HepG2 (cell line): ENCODE measurements around the gene GATD1. TPM values are rescaled to one million over a fixed set of nuclear protein-coding genes. Genes with fewer than 3 reads are reported as not detected.
"Not testable (repeated sequence)": the region's sequence is repeated elsewhere in the genome, so short reads cannot be mapped to it uniquely, and the experiment has no call there.

Experiments used
- ATAC-seq: fragments of 200-7000 bp; cut with Tn5 transposase; 3 replicates; pipeline ENCODE4 v1.9.1; 2020; ENCODE audit warnings: mild to moderate bottlenecking, moderate library complexity
- BruUV-seq: library from RNA; stranded (reverse); fragments of 400-500 nt; replicated peaks from 2 replicates; lab custom pipeline; 2021; lab: Mats Ljungman, UMichigan
- CTCF ChIA-PET: fragments of 300-600 bp; formaldehyde crosslinking; extraction: SDS; loops from one replicate; lab custom pipeline; 2021; ENCODE audit warnings: low total read pairs, inconsistent platforms, low intra/inter-chr PET ratio; lab: Yijun Ruan, JAX
- POLR2A ChIA-PET: fragments of 350-600 bp; sonication (Branson Sonifier 250); formaldehyde crosslinking; loops from one replicate; lab custom pipeline; 2020; ENCODE audit warnings: antibody characterized with exemption, inconsistent platforms; lab: Yijun Ruan, JAX
- DNase-seq: peaks from one replicate; pipeline ENCODE4 v3.0.0-alpha.2; 2015; ENCODE audit warnings: low spot score
- FAIRE-seq: peaks from 3 replicates; lab custom pipeline; 2011; peaks lifted over from hg19 to GRCh38; lab: Jason Lieb, UNC
- H2AFZ ChIP-seq: one replicate; pipeline ENCODE4 v1.6.1; 2011; ENCODE audit warnings: low read length, inconsistent platforms
- H3K27ac ChIP-seq: fragments of 300-600 bp; 3 replicates; pipeline ENCODE4 v1.8.0; 2011; ENCODE audit warnings: mixed run types, mild to moderate bottlenecking, mixed read lengths, low read length, inconsistent platforms; ENCODE audit not compliant: insufficient read depth; ENCODE audit errors: extremely low read length
- H3K27me3 ChIP-seq, 2 experiments: fragments of 200-600 bp in 1 of 2; 2 replicates in 1 of 2; 3 replicates in 1 of 2; pipeline versions ENCODE4 v1.6.0 to v1.8.0; 2011; ENCODE audit warnings: low read length in 2 of 2, mild to moderate bottlenecking in 2 of 2, moderate library complexity in 2 of 2, inconsistent platforms in 1 of 2; ENCODE audit not compliant: insufficient read depth in 2 of 2, control insufficient read depth in 1 of 2
- H3K36me3 ChIP-seq, 2 experiments: fragments of 200-600 bp in 1 of 2; replicated peaks in 1 of 2; 2 replicates in 1 of 2; 3 replicates in 1 of 2; pipeline versions ENCODE4 v1.5.1 to v1.8.0; 2011; ENCODE audit warnings: low read length in 2 of 2, inconsistent platforms in 1 of 2; ENCODE audit not compliant: insufficient read depth in 2 of 2, control insufficient read depth in 1 of 2
- H3K4me1 ChIP-seq: 2 replicates; pipeline ENCODE4 v1.5.1; 2012; ENCODE audit warnings: low read length, inconsistent platforms; ENCODE audit not compliant: insufficient read depth
- H3K4me2 ChIP-seq: 2 replicates; pipeline ENCODE4 v1.6.0; 2011; ENCODE audit warnings: low read depth, low read length, inconsistent platforms
- H3K4me3 ChIP-seq, 3 experiments: fragments of 200-600 bp in 1 of 3; sonication (generic), shearing (Covaris generic) in 1 of 3; replicated peaks in 1 of 3; 2 replicates each; pipeline ENCODE4 v1.5.1; 2011 to 2016; ENCODE audit warnings: low read length in 3 of 3, inconsistent platforms in 2 of 3, low read depth in 2 of 3, mild to moderate bottlenecking in 2 of 3, control low read depth in 1 of 3, mixed read lengths in 1 of 3; ENCODE audit not compliant: insufficient read depth in 1 of 3
- H3K79me2 ChIP-seq: one replicate; pipeline ENCODE4 v1.6.1; 2011; ENCODE audit warnings: low read length, inconsistent platforms; ENCODE audit not compliant: insufficient read depth
- H3K9ac ChIP-seq: 2 replicates; pipeline ENCODE4 v1.6.0; 2011; ENCODE audit warnings: mild to moderate bottlenecking, low read depth, low read length, inconsistent platforms; ENCODE audit not compliant: insufficient read depth
- H3K9me3 ChIP-seq: 2 replicates; pipeline ENCODE4 v1.5.1; 2012; ENCODE audit warnings: mild to moderate bottlenecking, low read length
- H4K20me1 ChIP-seq: 2 replicates; pipeline ENCODE4 v1.6.0; 2011; ENCODE audit warnings: inconsistent platforms, mild to moderate bottlenecking, low read length, moderate library complexity; ENCODE audit not compliant: insufficient read depth
- HOXD1 ChIP-seq: sonication (generic); formaldehyde crosslinking; IDR thresholded peaks from 2 replicates; pipeline ENCODE4 v1.5.0; 2020; ENCODE audit warnings: missing genetic modification reagents
- MLXIP ChIP-seq: sonication (generic); formaldehyde crosslinking; IDR thresholded peaks from 2 replicates; pipeline ENCODE4 v1.9.0; 2021; ENCODE audit warnings: missing genetic modification reagents, borderline replicate concordance
- SUZ12 ChIP-seq: fragments of 150-350 bp; IDR thresholded peaks from 2 replicates; pipeline ENCODE4 v1.6.1; 2014; ENCODE audit warnings: low read depth, low read length
- ZNF788 ChIP-seq: sonication (generic); formaldehyde crosslinking; IDR thresholded peaks from 2 replicates; pipeline ENCODE4 v1.5.0; 2020; ENCODE audit warnings: mild to moderate bottlenecking, missing genetic modification reagents, borderline replicate concordance
- ZNF816 ChIP-seq: sonication (generic); formaldehyde crosslinking; IDR thresholded peaks from 2 replicates; pipeline ENCODE4 v1.8.0; 2022; ENCODE audit warnings: missing genetic modification reagents, mild to moderate bottlenecking, borderline replicate concordance
- WGBS: methylation state at CpG from one replicate; pipeline ENCODE4 v1.1.6; 2017; ENCODE audit warnings: low lambda C conversion rate; 5-methylcytosine and 5-hydroxymethylcytosine counted together
- in situ Hi-C: cut with HindIII; loops from 2 replicates; pipeline ENCODE4 v1.10.0; 2017; ENCODE audit warnings: low pct_unique_long_range_greater_than_20kb; ENCODE audit not compliant: extremely low pct_ligation_motif_present
- intact Hi-C: fragments of 100-400 bp; cut with micrococcal nuclease; formaldehyde crosslinking; loops from one replicate; pipeline ENCODE4 v1.10.0; 2022; ENCODE audit not compliant: unreplicated experiment
- polyA plus RNA-seq, 8 experiments: library from polyadenylated mRNA; depleted of rRNA in 3 of 8; stranded (reverse) in 7 of 8; unstranded in 1 of 8; fragments of >200 nt; fragmentation: Illumina TruSeq in 4 of 8; extraction: Trizol in 4 of 8; gene quantifications; 2 replicates each; pipeline versions ENCODE4 v1.2.1 to v1.2.3, GENCODE V29; 2011 to 2016; ENCODE audit warnings: low read depth in 4 of 8, missing spikeins in 1 of 8, mixed read lengths in 1 of 8; ENCODE audit not compliant: insufficient read depth in 1 of 8
- total RNA-seq, 5 experiments: library from RNA; depleted of rRNA; stranded (reverse); fragments of >200 nt; fragmentation: Illumina TruSeq; extraction: Trizol; gene quantifications; 2 replicates each; pipeline ENCODE4 v1.2.3, GENCODE V29; 2016; ENCODE audit warnings: low read depth in 1 of 5

Gene GATD1
- total and polyA plus RNA-seq, 2 of the 13 experiments (the other 11 are each of a cell fraction or from before 2014, with no cell fraction given), result 31.3 to 60.5 TPM

GRCh38 chr11:742156-742546 lies 35.1 kb downstream of the GATD1 start (continued):
- TF ChIP-seq ZNF816 (CRISPR knock-in tag) (no peak), SUZ12 (no peak), MLXIP (no peak), HOXD1 (CRISPR knock-in tag) (no peak), ZNF788 (no peak)
- TF ChIP-seq, all 625 proteins: peak for 0

GRCh38 chr11:737899-738298 lies 39.4 kb downstream of the GATD1 start:
- H3K79me2 ChIP-seq, DNase-seq, H3K9me3 ChIP-seq, in situ Hi-C loops, H4K20me1 ChIP-seq, FAIRE-seq, H3K27ac ChIP-seq, CTCF ChIA-PET, H2AFZ ChIP-seq, intact Hi-C loops, H3K36me3 ChIP-seq, BruUV-seq, H3K9ac ChIP-seq: not testable (repeated sequence)
- WGBS, result 24% methylated on average over 8 of the region's 10 CpGs
- H3K4me1 ChIP-seq, result peaks cover 29% of the 10 kb centered on the region
- H3K4me2 ChIP-seq, result peak overlapping the region; percentile 61
- peak; percentile 44 for ATAC-seq
- POLR2A ChIA-PET, result interaction anchor here (2.1 kb wide), 1 partner anchor 39 kb away, joined by 5 read pairs; no protein-coding TSS in a partner anchor
- H3K27me3 ChIP-seq, result peaks cover 3 to 16% of the 10 kb centered on the region in 2 experiments
- H3K4me3 ChIP-seq, result peak overlapping the region in 1 of 3 experiments; percentile 30; a peak in 1 of 6 replicates
